Fibroblast of skin of left biceps (primary cell): ENCODE data around the gene DTX4.

Experiments
- DNase-seq, 2 experiments: peaks; one replicate each; pipeline ENCODE4 v3.0.0-alpha.2; 2013; ENCODE audit warnings: low read depth in 2 of 2

The DTX4 gene

GRCh38 chr11:59192446-59193020 lies 20.6 kb downstream of the DTX4 start:
- no peak for DNase-seq

- DNase-seq: no peak
These were observed 21.7 kb downstream of the DTX4 start for GRCh38 chr11:59193587-59194130.

GRCh38 chr11:59195586-59195985 lies 23.7 kb downstream of the DTX4 start:
- no peak for DNase-seq

GRCh38 chr11:59196777-59197176 lies 24.8 kb downstream of the DTX4 start:
- DNase-seq: no peak

- no peak for DNase-seq
These were observed 26.1 kb downstream of the DTX4 start for GRCh38 chr11:59197991-59198390.

- DNase-seq: no peak
These were observed 26.8 kb downstream of the DTX4 start for GRCh38 chr11:59198726-59199125.

- no peak for DNase-seq
These were observed 27.9 kb downstream of the DTX4 start for GRCh38 chr11:59199546-59200422.

GRCh38 chr11:59200423-59200746 lies 28.5 kb downstream of the DTX4 start:
- no peak for DNase-seq

GRCh38 chr11:59201353-59201752 lies 29.4 kb downstream of the DTX4 start:
- DNase-seq: no peak

- DNase-seq: no peak
These were observed 32.8 kb downstream of the DTX4 start for GRCh38 chr11:59204746-59205145.

- no peak for DNase-seq
These were observed 33.7 kb downstream of the DTX4 start for GRCh38 chr11:59205648-59206047.

GRCh38 chr11:59206635-59207034 lies 34.7 kb downstream of the DTX4 start:
- no peak for DNase-seq

- no peak for DNase-seq
These were observed 36.1 kb downstream of the DTX4 start for GRCh38 chr11:59207988-59208451.

- DNase-seq: no peak
These were observed 37.0 kb downstream of the DTX4 start for GRCh38 chr11:59208956-59209355.

GRCh38 chr11:59212222-59212621 lies 40.3 kb downstream of the DTX4 start:
- DNase-seq: no peak

- DNase-seq: no peak
These were observed 41.1 kb downstream of the DTX4 start, which contains the start of gene MPEG1 for GRCh38 chr11:59212744-59213631. Gene MPEG1 (minus strand): TSS chr11:59212927. CDS start chr11:59212865, 62 bp downstream.

GRCh38 chr11:59214141-59214893 lies 42.4 kb downstream of the DTX4 start:
- no peak for DNase-seq

- no peak for DNase-seq
These were observed 45.0 kb downstream of the DTX4 start for GRCh38 chr11:59216641-59217564.

GRCh38 chr11:59218319-59218718 lies 46.4 kb downstream of the DTX4 start:
- no peak for DNase-seq

- DNase-seq: no peak
These were observed 47.0 kb downstream of the DTX4 start for GRCh38 chr11:59218893-59219292.
